Stimulated activated CD4-positive, alpha-beta T cell treated with anti-CD3 and anti-CD28 coated beads, Interleukin-1b, Interleukin-23, amount 100 ng/mL, for 48 hours (primary cell): Measurements from ENCODE around the gene RBMY1J.
"Not testable (repeated sequence)": the region's sequence is repeated elsewhere in the genome, so short reads cannot be mapped to it uniquely, and the experiment has no call there.

ENCODE experiments used
- DNase-seq: peaks from one replicate; pipeline ENCODE4 v3.0.0-alpha.2; 2020

Gene RBMY1J

DNA sequence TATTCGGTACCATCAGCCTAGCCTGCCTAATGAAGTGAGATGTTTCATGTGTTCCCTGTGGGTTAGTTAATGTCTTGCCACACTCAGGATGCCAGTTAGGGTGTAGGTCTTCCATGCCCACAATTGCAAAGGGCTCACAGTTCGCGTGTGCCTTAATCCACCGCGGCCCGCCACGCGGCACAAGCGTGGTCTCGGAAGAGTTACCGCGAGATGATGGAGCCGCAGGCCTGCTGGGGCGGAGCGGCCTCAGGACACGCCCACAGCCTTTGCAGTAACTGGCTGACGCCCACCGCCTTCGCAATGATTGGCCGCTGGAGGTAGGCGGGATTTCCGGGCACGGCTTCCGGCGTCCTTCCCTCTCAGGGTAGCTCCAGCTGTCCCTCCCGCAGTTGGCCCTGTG lies at the start of gene RBMY1J:
RBMY1J (plus strand) TSS at position 301 of the 400 bp plus-strand sequence. CDS start 2,038 bp downstream, outside the sequence.
- DNase-seq: not testable (repeated sequence)

DNA sequence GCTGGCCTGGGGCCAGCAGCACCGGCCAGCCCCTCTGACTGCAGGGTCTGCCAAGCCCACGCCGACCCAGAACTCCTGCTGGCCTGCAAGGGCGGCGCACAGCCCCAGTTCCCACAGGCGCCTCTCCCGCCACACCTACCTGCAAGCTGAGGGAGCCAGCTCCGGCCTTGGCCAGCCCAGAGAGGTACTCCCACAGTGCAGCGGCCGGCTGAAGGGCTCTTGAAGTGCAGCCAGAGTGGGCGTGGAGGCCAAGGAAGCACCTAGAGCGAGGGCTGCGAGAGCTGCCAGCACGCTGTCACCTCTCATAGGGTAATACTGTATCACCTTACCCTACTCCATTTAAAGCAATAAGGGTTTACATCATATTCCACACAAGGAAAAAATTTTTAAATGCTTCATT lies 35.8 kb upstream of the RBMY1J start:
- DNase-seq: no peak

DNA sequence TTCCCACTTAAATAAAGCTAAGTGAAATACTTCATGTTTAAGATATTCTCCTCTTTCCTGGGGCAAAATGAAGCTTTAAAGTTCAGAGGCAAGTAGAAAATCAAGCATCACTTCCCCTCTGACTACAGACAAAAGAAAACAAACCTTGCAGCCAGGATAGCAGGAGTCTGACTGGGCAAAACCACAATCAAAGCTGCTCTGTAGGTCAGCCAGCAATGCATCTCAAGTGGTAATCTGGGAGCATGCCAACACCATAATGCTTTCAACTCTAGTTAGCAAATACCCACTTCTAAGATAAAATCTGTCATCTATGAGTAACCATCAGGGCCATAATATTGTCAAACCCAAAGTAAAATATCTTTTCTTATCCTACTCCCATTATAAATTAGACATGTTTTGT lies 32.6 kb upstream of the RBMY1J start:
- no peak for DNase-seq

DNA sequence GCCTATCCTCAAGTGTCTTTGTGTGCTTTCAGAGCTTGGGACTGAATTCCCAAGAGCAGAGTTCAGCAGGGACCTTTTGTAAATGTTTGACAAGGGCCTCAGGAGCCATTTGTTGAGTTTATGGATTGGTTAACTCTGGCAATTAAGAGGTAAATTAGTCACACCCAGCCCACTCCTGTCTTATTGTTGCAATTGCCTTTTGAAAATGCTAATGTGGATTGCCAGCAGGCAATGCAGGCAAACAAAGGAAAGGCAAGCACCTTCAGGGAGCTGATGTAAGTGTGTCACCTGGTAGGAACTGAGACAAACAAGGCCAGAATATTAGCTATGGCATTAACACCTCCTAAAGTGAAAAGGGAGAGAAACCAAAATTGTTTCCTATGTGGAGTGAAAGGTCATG lies 29.7 kb upstream of the RBMY1J start:
- DNase-seq: no peak

DNA sequence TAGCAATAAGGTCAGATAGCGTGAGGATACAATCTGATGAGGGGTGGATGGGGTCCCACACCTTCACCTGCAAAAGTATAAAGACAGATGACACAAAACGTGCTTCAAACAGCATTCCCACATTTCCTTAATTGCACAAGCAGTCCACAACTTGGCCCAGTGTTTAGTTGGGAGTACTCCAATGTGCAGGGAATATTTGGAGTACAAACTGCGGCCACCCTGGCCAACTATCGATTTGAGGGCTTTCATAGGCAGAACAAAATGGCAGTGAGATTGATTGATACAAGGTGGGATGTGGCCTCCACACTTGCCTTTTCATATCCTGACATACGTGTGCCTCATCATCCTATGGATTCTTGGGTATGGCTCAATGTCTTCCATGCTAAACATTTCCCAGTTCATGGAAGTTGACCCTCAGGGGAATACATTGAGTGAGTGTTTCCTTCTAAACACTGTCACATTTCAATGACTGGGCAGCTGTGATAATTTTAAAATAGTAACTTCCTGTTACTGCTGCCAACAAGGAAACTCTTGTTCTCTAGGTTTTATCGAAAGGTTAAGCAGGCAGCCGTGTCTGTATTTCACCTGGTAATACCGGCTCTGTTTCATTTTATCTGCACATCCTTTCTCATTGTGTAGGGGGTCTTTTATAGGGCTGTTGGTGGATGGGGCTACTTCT lies 41.6 kb downstream of the RBMY1J start:
- DNase-seq: not testable (repeated sequence)

DNA sequence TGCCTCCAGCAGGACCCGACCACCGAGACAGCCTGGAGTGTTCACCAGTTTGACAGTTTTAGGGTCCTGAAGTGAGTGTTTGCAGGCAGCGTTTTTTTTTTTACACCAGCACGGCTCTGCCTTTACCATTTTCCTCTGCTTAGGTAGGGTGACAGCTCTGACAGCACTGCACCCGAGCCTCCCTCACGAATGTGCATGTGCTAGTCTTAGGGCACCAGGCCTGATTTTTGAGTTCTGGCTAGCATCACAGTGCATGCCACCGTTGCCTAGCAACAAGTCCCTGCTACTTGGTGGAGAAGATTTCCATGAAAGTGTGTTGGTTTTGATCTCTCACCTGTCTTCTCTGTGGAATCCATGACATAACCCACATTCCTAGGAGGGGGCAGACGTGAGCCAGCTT lies 52.3 kb downstream of the RBMY1J start:
- not testable (repeated sequence) for DNase-seq

DNA sequence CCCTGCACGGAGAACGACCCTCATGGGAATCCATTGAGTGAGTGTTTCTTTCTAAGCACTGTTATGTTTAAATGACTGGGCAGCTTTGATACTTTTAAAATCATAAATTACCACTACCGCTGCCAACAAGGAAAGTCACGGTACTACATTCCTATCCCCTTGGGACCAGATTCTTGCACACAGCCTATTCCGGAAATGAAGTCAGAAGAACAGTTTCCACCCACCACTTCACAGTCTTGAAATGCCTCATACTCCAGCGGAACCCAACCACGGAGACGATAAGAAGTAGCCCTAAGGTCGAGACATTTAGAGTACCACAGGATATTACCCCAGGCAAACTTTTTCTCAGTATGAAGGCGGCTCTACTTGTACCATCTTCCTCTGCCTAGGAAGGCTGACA lies 58.8 kb downstream of the RBMY1J start:
- DNase-seq: not testable (repeated sequence)
